ENCODE measurements around the gene NXN.

The NXN gene

GRCh38 chr17:802481-802880 lies 177.1 kb downstream of the NXN start:
- TF ChIP-seq ZFX (IDR thresholded peaks at IDR 0.05) = no peak
- TF ChIP-seq, protein P1, sequence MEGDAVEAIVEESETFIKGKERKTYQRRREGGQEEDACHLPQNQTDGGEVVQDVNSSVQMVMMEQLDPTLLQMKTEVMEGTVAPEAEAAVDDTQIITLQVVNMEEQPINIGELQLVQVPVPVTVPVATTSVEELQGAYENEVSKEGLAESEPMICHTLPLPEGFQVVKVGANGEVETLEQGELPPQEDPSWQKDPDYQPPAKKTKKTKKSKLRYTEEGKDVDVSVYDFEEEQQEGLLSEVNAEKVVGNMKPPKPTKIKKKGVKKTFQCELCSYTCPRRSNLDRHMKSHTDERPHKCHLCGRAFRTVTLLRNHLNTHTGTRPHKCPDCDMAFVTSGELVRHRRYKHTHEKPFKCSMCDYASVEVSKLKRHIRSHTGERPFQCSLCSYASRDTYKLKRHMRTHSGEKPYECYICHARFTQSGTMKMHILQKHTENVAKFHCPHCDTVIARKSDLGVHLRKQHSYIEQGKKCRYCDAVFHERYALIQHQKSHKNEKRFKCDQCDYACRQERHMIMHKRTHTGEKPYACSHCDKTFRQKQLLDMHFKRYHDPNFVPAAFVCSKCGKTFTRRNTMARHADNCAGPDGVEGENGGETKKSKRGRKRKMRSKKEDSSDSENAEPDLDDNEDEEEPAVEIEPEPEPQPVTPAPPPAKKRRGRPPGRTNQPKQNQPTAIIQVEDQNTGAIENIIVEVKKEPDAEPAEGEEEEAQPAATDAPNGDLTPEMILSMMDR (conservative IDR thresholded peaks at IDR 0.05) = no peak
- no peak overlapping the region for H3K27ac ChIP-seq

DNA sequence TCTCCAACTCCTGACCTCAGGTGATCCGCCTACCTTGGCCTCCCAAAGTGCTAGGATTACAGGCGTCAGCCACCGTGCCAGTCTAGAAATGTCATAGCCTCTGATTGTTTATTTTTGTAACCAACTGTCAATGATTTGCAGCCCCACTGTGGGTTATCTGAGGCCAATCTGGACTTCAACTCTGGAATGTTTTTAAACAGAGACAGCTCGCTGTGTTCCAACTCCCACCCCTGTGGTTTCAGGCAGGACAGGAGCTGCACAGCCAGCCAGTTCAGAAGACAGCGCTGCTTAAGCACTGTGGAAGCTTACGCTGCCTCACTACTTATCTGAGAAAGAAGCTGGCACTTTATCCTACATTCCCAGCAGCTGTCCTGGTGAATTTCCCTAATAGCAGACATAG lies 177.9 kb downstream of the NXN start:
- no peak overlapping the region for H3K27ac ChIP-seq
- TF ChIP-seq ZFX (IDR thresholded peaks at IDR 0.05) = no peak
- TF ChIP-seq, protein P1 (conservative IDR thresholded peaks at IDR 0.05) = no peak

DNA sequence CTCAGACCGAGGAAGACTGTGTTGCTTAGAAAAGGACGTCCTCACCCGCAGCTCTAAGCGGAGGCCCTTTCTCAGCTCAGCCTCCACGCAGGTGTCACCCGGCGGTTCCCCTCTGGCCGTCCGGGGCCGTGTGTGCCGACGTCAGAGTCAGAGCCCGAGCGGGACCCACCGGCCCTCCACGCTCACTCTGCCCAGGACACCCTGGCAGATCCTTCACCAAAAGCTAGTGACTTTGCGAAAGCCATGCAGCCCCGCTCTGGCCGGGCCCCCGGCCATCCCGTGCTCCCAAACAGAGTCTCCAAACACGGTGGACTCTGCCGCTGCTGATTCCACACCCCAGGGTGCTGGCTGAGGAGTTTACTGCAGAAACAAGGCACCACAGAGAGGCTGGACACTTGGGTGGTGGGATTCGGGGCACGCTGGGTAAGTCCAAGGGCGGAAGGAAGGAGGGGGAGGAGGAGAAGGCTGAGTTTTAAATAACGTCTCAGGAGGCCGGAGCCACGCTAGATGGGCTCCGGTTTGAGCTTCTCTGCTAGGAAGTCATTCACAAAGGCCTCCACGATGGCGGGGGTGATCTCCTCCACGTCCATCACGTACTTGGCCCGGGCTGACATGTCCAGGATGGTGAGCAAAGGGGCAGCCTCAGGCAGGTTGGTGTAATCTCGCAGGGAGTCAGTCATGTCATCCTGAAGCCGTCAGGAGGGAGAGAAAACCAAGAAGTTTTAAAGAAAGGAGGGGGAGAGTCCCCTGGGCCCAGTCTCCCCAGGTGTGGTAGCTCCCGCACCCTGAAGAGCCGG lies 178.9 kb downstream of the NXN start:
- TF ChIP-seq ZFX (IDR thresholded peaks at IDR 0.05) = no peak
- TF ChIP-seq, protein P1 (conservative IDR thresholded peaks at IDR 0.05) = no peak
- no peak overlapping the region for H3K27ac ChIP-seq

DNA sequence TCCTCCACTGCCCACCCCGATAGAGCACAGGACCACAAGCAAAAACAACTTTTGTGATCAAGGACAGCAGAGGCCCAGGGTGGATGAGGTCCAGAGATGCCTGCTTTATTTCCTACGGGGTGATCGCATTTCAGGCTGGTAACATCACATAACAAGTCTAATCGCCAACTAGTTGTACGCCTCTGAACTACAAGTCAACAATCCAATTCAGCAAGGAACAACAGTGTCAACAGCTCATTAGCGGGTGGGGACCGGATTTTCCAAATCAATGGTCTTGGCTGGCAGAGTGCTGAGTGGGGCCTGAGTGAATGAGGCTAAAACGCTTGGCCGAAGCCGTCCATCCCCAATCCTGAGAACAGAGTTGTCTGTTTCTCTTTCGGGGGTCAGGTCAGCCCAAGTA lies 180.3 kb downstream of the NXN start:
- H3K27ac ChIP-seq = no peak overlapping the region
- TF ChIP-seq, protein P1 (conservative IDR thresholded peaks at IDR 0.05) = no peak
- no peak for TF ChIP-seq ZFX (IDR thresholded peaks at IDR 0.05)

- no peak for TF ChIP-seq ZFX (IDR thresholded peaks at IDR 0.05)
- TF ChIP-seq, protein P1 (conservative IDR thresholded peaks at IDR 0.05) = no peak
- no peak overlapping the region for H3K27ac ChIP-seq
These were observed 181.3 kb downstream of the NXN start for GRCh38 chr17:798246-798645.

DNA sequence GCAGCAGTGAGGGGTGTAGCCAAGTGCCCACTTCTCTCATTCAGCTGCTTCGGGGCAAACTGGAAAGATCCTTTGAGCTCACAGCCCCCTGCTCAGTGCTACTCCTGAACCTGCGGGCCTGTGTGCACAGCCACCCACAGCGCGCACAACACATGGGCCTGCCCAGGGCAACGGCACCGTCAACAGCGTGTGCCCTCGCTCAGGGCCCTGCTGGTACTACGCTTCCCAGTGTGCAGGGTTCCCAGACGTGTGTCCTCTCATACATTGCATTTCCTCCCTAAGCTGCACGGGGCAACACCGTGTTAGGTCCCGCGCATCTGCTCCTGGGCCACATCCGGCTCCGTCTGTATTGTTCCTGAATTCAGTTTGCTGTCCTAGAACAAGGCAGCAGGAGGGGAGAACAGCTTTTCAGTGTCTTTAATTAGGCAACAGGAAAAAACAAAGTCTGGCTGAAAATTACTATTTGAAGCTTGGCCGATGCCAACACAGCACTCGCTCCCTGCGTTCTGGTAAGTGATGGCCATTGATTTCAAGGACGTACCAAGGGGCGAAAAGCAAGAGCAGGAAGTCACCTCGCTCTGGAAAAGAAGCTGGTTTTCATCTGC lies 182.2 kb downstream of the NXN start:
- TF ChIP-seq, protein P1 (conservative IDR thresholded peaks at IDR 0.05) = no peak
- TF ChIP-seq ZFX (IDR thresholded peaks at IDR 0.05) = no peak
- H3K27ac ChIP-seq = no peak overlapping the region

DNA sequence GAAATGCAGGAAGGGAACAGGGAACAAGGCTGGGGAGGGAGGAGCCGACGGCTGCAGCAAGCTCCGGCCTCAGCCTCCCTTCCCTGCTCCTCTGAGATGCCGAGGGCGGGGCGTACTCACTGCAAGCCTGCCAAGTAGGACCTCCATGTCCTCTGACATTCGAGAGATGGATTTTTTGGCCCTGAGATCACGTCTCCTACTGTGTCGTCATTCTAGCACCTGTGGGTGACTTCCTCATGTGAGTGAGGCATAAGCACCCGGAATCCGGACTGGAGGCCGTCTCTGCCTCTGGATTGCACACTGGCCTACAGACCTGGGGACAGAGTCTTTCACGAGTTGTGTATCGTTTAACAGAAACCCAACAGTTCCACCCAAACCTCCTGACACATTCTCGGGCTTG lies 183.0 kb downstream of the NXN start:
- no peak for TF ChIP-seq ZFX (IDR thresholded peaks at IDR 0.05)
- TF ChIP-seq, protein P1 (conservative IDR thresholded peaks at IDR 0.05) = no peak
- H3K27ac ChIP-seq = no peak overlapping the region

All from C4-2B (cell line).